GM15510 (cell line): Measurements from ENCODE around the gene AMN1.

ENCODE experiments used
- POLR2A ChIP-seq: IDR thresholded peaks from 3 replicates; pipeline ENCODE4 v1.6.1; 2011; ENCODE audit warnings: borderline replicate concordance; ENCODE audit not compliant: insufficient read length; ENCODE audit errors: extremely low read depth

Gene AMN1

GRCh38 chr12:31622038-31622437 lies 106.8 kb downstream of the AMN1 start:
- no peak for TF ChIP-seq POLR2A
